ENCODE data around the gene DAP. TPM values are rescaled to one million over a fixed set of nuclear protein-coding genes. Genes with fewer than 3 reads are reported as not detected.

The DAP gene
- total and polyA plus RNA-seq, 12 donors, result 14.2 to 52.5 (median 28.0) TPM

DNA sequence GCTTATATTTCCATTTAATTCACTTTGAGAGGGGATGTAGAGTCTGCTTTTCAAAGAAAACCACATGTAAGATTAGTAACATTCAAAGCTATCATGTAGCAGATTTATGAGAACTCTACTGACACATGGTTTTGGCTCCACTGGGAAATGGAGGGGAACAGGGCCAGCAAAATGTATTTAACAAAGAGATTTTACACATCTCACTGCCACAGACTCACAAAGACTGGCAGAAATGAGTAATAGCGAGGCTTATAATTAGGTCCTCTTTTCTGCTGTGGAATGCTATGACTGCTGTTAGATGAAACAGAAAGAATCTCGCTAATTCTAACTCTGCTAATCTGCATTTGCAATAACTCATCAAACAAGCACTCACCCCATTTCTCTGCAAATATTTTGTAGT lies 4.5 kb downstream of the DAP start:
- no peak for DNase-seq
- H3K9me3 ChIP-seq, result peaks cover 0 to 7% (median 0%) of the 10 kb centered on the region in 11 donors
- H3K27ac ChIP-seq, result no peak overlapping the region
- no peaks in the 10 kb centered on the region for H3K27me3 ChIP-seq
- peaks cover 0 to 40% (median 0%) of the 10 kb centered on the region in 9 donors for H3K36me3 ChIP-seq
- TF ChIP-seq, protein P1, sequence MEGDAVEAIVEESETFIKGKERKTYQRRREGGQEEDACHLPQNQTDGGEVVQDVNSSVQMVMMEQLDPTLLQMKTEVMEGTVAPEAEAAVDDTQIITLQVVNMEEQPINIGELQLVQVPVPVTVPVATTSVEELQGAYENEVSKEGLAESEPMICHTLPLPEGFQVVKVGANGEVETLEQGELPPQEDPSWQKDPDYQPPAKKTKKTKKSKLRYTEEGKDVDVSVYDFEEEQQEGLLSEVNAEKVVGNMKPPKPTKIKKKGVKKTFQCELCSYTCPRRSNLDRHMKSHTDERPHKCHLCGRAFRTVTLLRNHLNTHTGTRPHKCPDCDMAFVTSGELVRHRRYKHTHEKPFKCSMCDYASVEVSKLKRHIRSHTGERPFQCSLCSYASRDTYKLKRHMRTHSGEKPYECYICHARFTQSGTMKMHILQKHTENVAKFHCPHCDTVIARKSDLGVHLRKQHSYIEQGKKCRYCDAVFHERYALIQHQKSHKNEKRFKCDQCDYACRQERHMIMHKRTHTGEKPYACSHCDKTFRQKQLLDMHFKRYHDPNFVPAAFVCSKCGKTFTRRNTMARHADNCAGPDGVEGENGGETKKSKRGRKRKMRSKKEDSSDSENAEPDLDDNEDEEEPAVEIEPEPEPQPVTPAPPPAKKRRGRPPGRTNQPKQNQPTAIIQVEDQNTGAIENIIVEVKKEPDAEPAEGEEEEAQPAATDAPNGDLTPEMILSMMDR (IDR thresholded peaks at IDR 0.05), result no peak
- H3K4me1 ChIP-seq, result peaks cover 0 to 51% (median 37%) of the 10 kb centered on the region in 9 donors
- no peak for ATAC-seq
- 81 to 84% methylated on average over 2 of the region's 2 CpGs for WGBS, 2 donors
- H3K4me3 ChIP-seq, result no peak overlapping the region
- intact Hi-C loops (cut with DNase I), result loop anchor here in 1 of 10 donors (10.0 kb wide), 1 partner anchor 52 kb away; no protein-coding TSS in a partner anchor

DNA sequence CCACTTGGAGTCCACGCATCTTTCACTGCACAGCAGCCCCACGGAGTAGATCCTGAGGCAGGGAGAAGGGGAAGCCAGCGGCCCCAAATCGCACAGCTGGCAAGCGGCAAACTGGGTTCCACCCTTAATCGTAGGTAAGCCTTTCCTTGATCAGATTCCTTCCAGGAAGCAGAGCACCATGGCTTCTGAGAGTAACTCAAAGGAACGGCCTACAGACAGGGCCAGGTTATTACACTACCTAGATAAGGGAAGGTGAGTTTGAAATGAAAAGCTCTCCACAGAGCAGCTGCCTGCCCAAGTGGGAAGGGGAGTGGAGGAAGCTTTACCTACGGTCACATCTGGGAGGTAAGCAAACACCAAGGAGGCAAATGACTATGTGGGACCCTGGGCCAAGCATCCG lies 7.9 kb downstream of the DAP start:
- intact Hi-C loops (cut with DNase I), result loop anchor here in 1 of 10 donors (10.0 kb wide), 1 partner anchor 48 kb away; no protein-coding TSS in a partner anchor
- H3K4me1 ChIP-seq, result peaks cover 0 to 28% (median 16%) of the 10 kb centered on the region in 9 donors
- H3K27me3 ChIP-seq, result no peaks in the 10 kb centered on the region
- ATAC-seq (no peak), DNase-seq (no peak)
- no peak overlapping the region for H3K27ac ChIP-seq
- H3K36me3 ChIP-seq, result peaks cover 0 to 70% (median under 1%) of the 10 kb centered on the region in 9 donors
- H3K4me3 ChIP-seq, result no peak overlapping the region
- WGBS, 2 donors, result 93 to 94% methylated on average over 9 of the region's 9 CpGs
- TF ChIP-seq, protein P1 (IDR thresholded peaks at IDR 0.05), result no peak
- peaks cover 0 to 7% (median 0%) of the 10 kb centered on the region in 11 donors for H3K9me3 ChIP-seq

DNA sequence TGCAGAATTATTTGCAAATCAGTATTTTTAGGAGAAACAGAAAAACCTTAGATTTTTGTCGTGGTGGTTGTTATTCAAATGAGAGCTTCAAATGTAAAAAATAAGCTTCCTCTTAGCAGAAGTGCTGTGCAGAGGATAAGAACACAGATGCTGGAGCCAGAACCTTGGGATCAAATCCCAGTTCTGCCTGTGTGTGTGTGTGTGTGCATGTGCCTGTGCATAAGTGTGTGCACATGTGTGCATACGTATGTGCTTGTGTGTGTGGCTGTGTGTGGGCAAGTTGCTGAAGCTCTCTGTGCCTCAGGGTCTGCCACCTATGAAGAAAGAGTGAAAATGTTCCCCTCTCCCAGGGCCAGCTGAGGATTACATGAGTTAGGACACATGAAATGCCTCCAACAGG lies 8.6 kb downstream of the DAP start:
- no peak for DNase-seq
- H3K4me3 ChIP-seq, result no peak overlapping the region
- intact Hi-C loops (cut with DNase I), result loop anchor here in 1 of 10 donors (10.0 kb wide), 1 partner anchor 48 kb away; no protein-coding TSS in a partner anchor
- H3K9me3 ChIP-seq, result peaks cover 0 to 7% (median 0%) of the 10 kb centered on the region in 11 donors
- TF ChIP-seq, protein P1 (IDR thresholded peaks at IDR 0.05), result no peak
- peaks cover 0 to 78% (median 7%) of the 10 kb centered on the region in 9 donors for H3K36me3 ChIP-seq
- H3K4me1 ChIP-seq, result peaks cover 0 to 21% (median 11%) of the 10 kb centered on the region in 9 donors
- no peaks in the 10 kb centered on the region for H3K27me3 ChIP-seq
- 70 to 73% methylated on average over 2 of the region's 2 CpGs for WGBS, 2 donors
- no peak overlapping the region for H3K27ac ChIP-seq
- ATAC-seq, result no peak

DNA sequence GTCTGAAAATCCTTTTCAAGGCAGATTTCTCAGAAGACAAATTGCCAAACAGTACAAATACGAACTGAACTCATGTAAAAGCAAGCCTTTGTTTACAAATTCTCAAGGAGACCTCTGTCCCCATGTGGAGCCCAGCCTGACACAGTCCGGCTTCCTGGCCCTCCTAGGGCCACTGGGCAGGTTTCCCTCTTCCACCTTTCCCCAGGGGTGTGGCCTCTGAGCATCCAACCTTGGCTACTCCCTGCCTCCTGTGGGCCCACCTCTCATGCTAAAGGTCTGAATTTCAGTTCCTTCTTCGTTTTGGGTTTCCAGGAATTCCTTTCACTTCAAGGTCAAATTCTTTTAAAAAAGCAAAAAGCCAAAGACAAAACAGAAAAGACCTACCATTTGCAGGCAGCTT lies 10.1 kb downstream of the DAP start:
- Histone ChIP-seq H3K36me3 (peaks cover 0 to 93% (median 15%) of the 10 kb centered on the region in 9 donors), H3K4me1 (peaks cover 0 to 20% (median 4%) of the 10 kb centered on the region in 9 donors), H3K4me3 (no peak overlapping the region), H3K27ac (no peak overlapping the region), H3K27me3 (no peaks in the 10 kb centered on the region), H3K9me3 (peaks cover 0 to 7% (median 0%) of the 10 kb centered on the region in 11 donors)
- ATAC-seq (no peak), DNase-seq (no peak)
- intact Hi-C loops (cut with DNase I), result loop anchor here in 1 of 10 donors (10.0 kb wide), 1 partner anchor 46 kb away; no protein-coding TSS in a partner anchor
- TF ChIP-seq, protein P1 (IDR thresholded peaks at IDR 0.05), result no peak
- WGBS, 2 donors, result 69 to 79% methylated on average over 3 of the region's 3 CpGs
